ENCODE measurements around the gene MEGF11. TPM values are rescaled to one million over a fixed set of nuclear protein-coding genes. Genes with fewer than 3 reads are reported as not detected.

Gene MEGF11
- total RNA-seq, 2 donors from 2014 or later = not detected

DNA sequence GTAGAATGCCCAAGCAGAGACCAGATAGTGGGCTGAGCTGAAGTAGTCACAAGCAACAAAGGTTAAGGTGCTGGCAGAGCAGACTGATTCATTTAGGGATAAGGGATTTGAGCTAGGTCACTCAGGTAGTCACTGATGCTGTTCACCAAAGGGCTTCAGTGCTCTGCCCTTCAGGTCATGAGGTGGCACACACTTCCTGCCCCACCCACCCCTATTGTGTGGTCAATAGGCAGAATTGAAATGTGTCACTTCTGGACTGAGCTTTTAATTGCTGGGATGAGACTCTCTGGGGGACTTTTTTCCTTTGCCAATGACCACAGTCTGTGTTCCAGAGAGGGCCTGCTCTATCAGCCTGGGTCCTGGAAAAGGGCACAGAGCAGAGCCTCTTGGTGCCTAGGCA, 37.0 kb upstream of the MEGF11 start:
- no peak overlapping the region for H3K27ac ChIP-seq
- H3K4me3 ChIP-seq = no peak overlapping the region
- DNase-seq = no peak
- peaks cover 4% of the 10 kb centered on the region for H3K4me1 ChIP-seq
- H3K9ac ChIP-seq (ENCODE audit: low read depth in 2 of 2, low read length in 2 of 2) = no peak overlapping the region
- intact Hi-C loops (cut with DNase I) = no loop called here
- TF ChIP-seq, protein P1, sequence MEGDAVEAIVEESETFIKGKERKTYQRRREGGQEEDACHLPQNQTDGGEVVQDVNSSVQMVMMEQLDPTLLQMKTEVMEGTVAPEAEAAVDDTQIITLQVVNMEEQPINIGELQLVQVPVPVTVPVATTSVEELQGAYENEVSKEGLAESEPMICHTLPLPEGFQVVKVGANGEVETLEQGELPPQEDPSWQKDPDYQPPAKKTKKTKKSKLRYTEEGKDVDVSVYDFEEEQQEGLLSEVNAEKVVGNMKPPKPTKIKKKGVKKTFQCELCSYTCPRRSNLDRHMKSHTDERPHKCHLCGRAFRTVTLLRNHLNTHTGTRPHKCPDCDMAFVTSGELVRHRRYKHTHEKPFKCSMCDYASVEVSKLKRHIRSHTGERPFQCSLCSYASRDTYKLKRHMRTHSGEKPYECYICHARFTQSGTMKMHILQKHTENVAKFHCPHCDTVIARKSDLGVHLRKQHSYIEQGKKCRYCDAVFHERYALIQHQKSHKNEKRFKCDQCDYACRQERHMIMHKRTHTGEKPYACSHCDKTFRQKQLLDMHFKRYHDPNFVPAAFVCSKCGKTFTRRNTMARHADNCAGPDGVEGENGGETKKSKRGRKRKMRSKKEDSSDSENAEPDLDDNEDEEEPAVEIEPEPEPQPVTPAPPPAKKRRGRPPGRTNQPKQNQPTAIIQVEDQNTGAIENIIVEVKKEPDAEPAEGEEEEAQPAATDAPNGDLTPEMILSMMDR (IDR thresholded peaks at IDR 0.05) = no peak
- no peaks in the 10 kb centered on the region for H3K27me3 ChIP-seq
- H3K36me3 ChIP-seq = no peaks in the 10 kb centered on the region
- no peaks in the 10 kb centered on the region for H3K9me3 ChIP-seq

GRCh38 chr15:66290007-66290406, 36.5 kb upstream of the MEGF11 start:
- no peaks in the 10 kb centered on the region for H3K9me3 ChIP-seq
- no peak overlapping the region for H3K4me3 ChIP-seq
- no peak for DNase-seq
- H3K27ac ChIP-seq = no peak overlapping the region
- H3K9ac ChIP-seq (ENCODE audit: low read depth in 2 of 2, low read length in 2 of 2) = no peak overlapping the region
- no peaks in the 10 kb centered on the region for H3K36me3 ChIP-seq
- peaks cover 4% of the 10 kb centered on the region for H3K4me1 ChIP-seq
- intact Hi-C loops (cut with DNase I) = no loop called here
- TF ChIP-seq, protein P1 (IDR thresholded peaks at IDR 0.05) = no peak
- no peaks in the 10 kb centered on the region for H3K27me3 ChIP-seq

- Histone ChIP-seq H3K27me3 (no peaks in the 10 kb centered on the region), H3K9me3 (no peaks in the 10 kb centered on the region), H3K4me1 (peaks cover 4% of the 10 kb centered on the region), H3K9ac (ENCODE audit: low read depth in 2 of 2, low read length in 2 of 2) (no peak overlapping the region), H3K36me3 (no peaks in the 10 kb centered on the region), H3K4me3 (no peak overlapping the region), H3K27ac (no peak overlapping the region)
- TF ChIP-seq, protein P1 (IDR thresholded peaks at IDR 0.05) = no peak
- intact Hi-C loops (cut with DNase I) = loop anchor here (5.0 kb wide), 2 partner anchors 36 to 306 kb away; partner anchors contain the start of gene MEGF11
- no peak for DNase-seq
Observed at GRCh38 chr15:66288551-66289185, 35.1 kb upstream of the MEGF11 start.

GRCh38 chr15:66288093-66288492, 34.5 kb upstream of the MEGF11 start:
- Histone ChIP-seq H3K4me3 (no peak overlapping the region), H3K9ac (ENCODE audit: low read depth in 2 of 2, low read length in 2 of 2) (no peak overlapping the region), H3K27me3 (no peaks in the 10 kb centered on the region), H3K4me1 (peaks cover 4% of the 10 kb centered on the region), H3K27ac (no peak overlapping the region), H3K9me3 (no peaks in the 10 kb centered on the region), H3K36me3 (no peaks in the 10 kb centered on the region)
- intact Hi-C loops (cut with DNase I) = loop anchor here (5.0 kb wide), 2 partner anchors 36 to 306 kb away; partner anchors contain the start of gene MEGF11
- no peak for DNase-seq
- TF ChIP-seq, protein P1 (IDR thresholded peaks at IDR 0.05) = no peak

- no peak overlapping the region for H3K4me3 ChIP-seq
- no peaks in the 10 kb centered on the region for H3K9me3 ChIP-seq
- no peak overlapping the region for H3K27ac ChIP-seq
- H3K36me3 ChIP-seq = no peaks in the 10 kb centered on the region
- H3K9ac ChIP-seq (ENCODE audit: low read depth in 2 of 2, low read length in 2 of 2) = no peak overlapping the region
- H3K4me1 ChIP-seq = peaks cover 4% of the 10 kb centered on the region
- no peaks in the 10 kb centered on the region for H3K27me3 ChIP-seq
- TF ChIP-seq, protein P1 (IDR thresholded peaks at IDR 0.05) = peak; percentile 60
- intact Hi-C loops (cut with DNase I) = loop anchor here (5.0 kb wide), 2 partner anchors 35 to 305 kb away; partner anchors contain the start of gene MEGF11
- DNase-seq = no peak
Observed at GRCh38 chr15:66287461-66288057, 34.0 kb upstream of the MEGF11 start.
